ENCODE measurements around the gene ASPHD1.

DNA sequence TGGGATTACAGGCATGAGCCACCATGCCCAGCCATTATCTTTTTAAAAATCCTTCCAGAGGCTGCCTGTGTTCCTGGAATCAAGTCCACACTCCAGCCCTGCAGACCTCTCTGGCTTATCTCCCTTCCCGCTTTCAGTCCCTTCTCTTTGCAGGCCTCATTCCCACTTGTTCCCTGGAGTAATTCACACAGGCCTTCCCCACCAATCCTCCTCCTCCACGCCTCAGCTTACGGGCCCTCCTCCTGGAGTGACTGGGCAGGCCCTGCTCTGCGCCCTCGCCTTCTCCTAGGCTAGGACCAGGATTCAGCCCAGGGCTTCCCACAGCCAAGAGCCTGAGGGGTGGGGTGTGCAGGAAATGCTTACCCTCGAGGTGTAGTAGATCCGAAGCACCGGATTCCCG is 40.1 kb upstream of the ASPHD1 start:
- TF ChIP-seq, protein P1, sequence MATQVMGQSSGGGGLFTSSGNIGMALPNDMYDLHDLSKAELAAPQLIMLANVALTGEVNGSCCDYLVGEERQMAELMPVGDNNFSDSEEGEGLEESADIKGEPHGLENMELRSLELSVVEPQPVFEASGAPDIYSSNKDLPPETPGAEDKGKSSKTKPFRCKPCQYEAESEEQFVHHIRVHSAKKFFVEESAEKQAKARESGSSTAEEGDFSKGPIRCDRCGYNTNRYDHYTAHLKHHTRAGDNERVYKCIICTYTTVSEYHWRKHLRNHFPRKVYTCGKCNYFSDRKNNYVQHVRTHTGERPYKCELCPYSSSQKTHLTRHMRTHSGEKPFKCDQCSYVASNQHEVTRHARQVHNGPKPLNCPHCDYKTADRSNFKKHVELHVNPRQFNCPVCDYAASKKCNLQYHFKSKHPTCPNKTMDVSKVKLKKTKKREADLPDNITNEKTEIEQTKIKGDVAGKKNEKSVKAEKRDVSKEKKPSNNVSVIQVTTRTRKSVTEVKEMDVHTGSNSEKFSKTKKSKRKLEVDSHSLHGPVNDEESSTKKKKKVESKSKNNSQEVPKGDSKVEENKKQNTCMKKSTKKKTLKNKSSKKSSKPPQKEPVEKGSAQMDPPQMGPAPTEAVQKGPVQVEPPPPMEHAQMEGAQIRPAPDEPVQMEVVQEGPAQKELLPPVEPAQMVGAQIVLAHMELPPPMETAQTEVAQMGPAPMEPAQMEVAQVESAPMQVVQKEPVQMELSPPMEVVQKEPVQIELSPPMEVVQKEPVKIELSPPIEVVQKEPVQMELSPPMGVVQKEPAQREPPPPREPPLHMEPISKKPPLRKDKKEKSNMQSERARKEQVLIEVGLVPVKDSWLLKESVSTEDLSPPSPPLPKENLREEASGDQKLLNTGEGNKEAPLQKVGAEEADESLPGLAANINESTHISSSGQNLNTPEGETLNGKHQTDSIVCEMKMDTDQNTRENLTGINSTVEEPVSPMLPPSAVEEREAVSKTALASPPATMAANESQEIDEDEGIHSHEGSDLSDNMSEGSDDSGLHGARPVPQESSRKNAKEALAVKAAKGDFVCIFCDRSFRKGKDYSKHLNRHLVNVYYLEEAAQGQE (IDR thresholded peaks at IDR 0.05): no peak
- no peak for TF ChIP-seq RNF2 (IDR thresholded peaks at IDR 0.05; ENCODE audit: borderline replicate concordance, low read depth)
- no peak for TF ChIP-seq NR3C1 (IDR thresholded peaks at IDR 0.05)
- no peak for TF ChIP-seq SMC3 (IDR thresholded peaks at IDR 0.05)
- TF ChIP-seq, protein P2, sequence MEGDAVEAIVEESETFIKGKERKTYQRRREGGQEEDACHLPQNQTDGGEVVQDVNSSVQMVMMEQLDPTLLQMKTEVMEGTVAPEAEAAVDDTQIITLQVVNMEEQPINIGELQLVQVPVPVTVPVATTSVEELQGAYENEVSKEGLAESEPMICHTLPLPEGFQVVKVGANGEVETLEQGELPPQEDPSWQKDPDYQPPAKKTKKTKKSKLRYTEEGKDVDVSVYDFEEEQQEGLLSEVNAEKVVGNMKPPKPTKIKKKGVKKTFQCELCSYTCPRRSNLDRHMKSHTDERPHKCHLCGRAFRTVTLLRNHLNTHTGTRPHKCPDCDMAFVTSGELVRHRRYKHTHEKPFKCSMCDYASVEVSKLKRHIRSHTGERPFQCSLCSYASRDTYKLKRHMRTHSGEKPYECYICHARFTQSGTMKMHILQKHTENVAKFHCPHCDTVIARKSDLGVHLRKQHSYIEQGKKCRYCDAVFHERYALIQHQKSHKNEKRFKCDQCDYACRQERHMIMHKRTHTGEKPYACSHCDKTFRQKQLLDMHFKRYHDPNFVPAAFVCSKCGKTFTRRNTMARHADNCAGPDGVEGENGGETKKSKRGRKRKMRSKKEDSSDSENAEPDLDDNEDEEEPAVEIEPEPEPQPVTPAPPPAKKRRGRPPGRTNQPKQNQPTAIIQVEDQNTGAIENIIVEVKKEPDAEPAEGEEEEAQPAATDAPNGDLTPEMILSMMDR (IDR thresholded peaks at IDR 0.05): no peak
- TF ChIP-seq GATA3 (IDR thresholded peaks at IDR 0.05; ENCODE audit: borderline replicate concordance): no peak
- TF ChIP-seq CHD2 (IDR thresholded peaks at IDR 0.05; ENCODE audit: low read length, partially characterized antibody): no peak
- TF ChIP-seq, protein P3, sequence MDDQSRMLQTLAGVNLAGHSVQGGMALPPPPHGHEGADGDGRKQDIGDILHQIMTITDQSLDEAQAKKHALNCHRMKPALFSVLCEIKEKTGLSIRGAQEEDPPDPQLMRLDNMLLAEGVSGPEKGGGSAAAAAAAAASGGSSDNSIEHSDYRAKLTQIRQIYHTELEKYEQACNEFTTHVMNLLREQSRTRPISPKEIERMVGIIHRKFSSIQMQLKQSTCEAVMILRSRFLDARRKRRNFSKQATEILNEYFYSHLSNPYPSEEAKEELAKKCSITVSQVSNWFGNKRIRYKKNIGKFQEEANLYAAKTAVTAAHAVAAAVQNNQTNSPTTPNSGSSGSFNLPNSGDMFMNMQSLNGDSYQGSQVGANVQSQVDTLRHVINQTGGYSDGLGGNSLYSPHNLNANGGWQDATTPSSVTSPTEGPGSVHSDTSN (IDR thresholded peaks at IDR 0.05): no peak
- TF ChIP-seq HOXA7 (CRISPR knock-in tag; IDR thresholded peaks at IDR 0.05): no peak
- TF ChIP-seq, protein P4, sequence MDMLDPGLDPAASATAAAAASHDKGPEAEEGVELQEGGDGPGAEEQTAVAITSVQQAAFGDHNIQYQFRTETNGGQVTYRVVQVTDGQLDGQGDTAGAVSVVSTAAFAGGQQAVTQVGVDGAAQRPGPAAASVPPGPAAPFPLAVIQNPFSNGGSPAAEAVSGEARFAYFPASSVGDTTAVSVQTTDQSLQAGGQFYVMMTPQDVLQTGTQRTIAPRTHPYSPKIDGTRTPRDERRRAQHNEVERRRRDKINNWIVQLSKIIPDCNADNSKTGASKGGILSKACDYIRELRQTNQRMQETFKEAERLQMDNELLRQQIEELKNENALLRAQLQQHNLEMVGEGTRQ (IDR thresholded peaks at IDR 0.05): no peak
- no peak for TF ChIP-seq EP300 (IDR thresholded peaks at IDR 0.05)
- TF ChIP-seq PHF8 (IDR thresholded peaks at IDR 0.05; ENCODE audit: borderline replicate concordance, low read depth): no peak
- TF ChIP-seq BHLHE40 (IDR thresholded peaks at IDR 0.05; ENCODE audit: low read depth, low read length): no peak
- TF ChIP-seq HDAC2 (IDR thresholded peaks at IDR 0.05): no peak
